Renal pelvis (tissue), 4 donors: ENCODE results near the gene FAM53A. TPM values are rescaled to one million over a fixed set of nuclear protein-coding genes. Genes with fewer than 3 reads are reported as not detected.

Experiments
- DNase-seq: peaks from one replicate; pipeline ENCODE4 v3.0.0-alpha.2; 2013
- polyA plus RNA-seq, 3 donors: library from polyadenylated mRNA; unstranded; fragments of 120-200 nt; gene quantifications; one replicate each; pipeline ENCODE4 v1.2.1, GENCODE V29; 2013; ENCODE audit not compliant: insufficient read length in 3 of 3

FAM53A gene
- polyA plus RNA-seq, 3 donors, result 2.5 to 3.0 (median 2.8) TPM

GRCh38 chr4:1660948-1661677 lies 23.0 kb downstream of the FAM53A start:
- no peak for DNase-seq

- no peak for DNase-seq
These were observed 24.7 kb downstream of the FAM53A start for GRCh38 chr4:1659104-1660043.

- DNase-seq, result no peak
These were observed 25.5 kb downstream of the FAM53A start for GRCh38 chr4:1658581-1658980.

GRCh38 chr4:1658146-1658545 lies 26.0 kb downstream of the FAM53A start:
- no peak for DNase-seq

GRCh38 chr4:1656986-1657385 lies 27.1 kb downstream of the FAM53A start:
- no peak for DNase-seq

GRCh38 chr4:1656132-1656531 lies 28.0 kb downstream of the FAM53A start:
- DNase-seq, result no peak

- DNase-seq, result no peak
These were observed 28.4 kb downstream of the FAM53A start for GRCh38 chr4:1655676-1656075.

GRCh38 chr4:1655081-1655480 lies 29.0 kb downstream of the FAM53A start:
- no peak for DNase-seq

GRCh38 chr4:1654216-1654955 lies 29.7 kb downstream of the FAM53A start:
- peak; percentile 39 for DNase-seq

GRCh38 chr4:1653776-1654175 lies 30.3 kb downstream of the FAM53A start:
- no peak for DNase-seq

- no peak for DNase-seq
These were observed 32.0 kb downstream of the FAM53A start for GRCh38 chr4:1652088-1652487.

- no peak for DNase-seq
These were observed 32.5 kb downstream of the FAM53A start for GRCh38 chr4:1651609-1652008.

GRCh38 chr4:1648962-1649361 lies 35.2 kb downstream of the FAM53A start:
- no peak for DNase-seq

- DNase-seq, result no peak
These were observed 36.7 kb downstream of the FAM53A start for GRCh38 chr4:1647432-1647831.

GRCh38 chr4:1646690-1647089 lies 37.4 kb downstream of the FAM53A start:
- DNase-seq, result no peak

GRCh38 chr4:1644891-1645657 lies 39.0 kb downstream of the FAM53A start:
- DNase-seq, result peak; percentile 41

- no peak for DNase-seq
These were observed 40.0 kb downstream of the FAM53A start for GRCh38 chr4:1643971-1644735.

- DNase-seq, result no peak
These were observed 41.7 kb downstream of the FAM53A start for GRCh38 chr4:1642196-1642951.

- DNase-seq, result no peak
These were observed 42.4 kb downstream of the FAM53A start for GRCh38 chr4:1641671-1642070.
